HepG2 (cell line): ENCODE measurements around the gene ROM1. TPM values are rescaled to one million over a fixed set of nuclear protein-coding genes. Genes with fewer than 3 reads are reported as not detected.

ENCODE experiments used
- BRCA1 ChIP-seq: sonication (generic); formaldehyde crosslinking; IDR thresholded peaks from 2 replicates; pipeline ENCODE4 v1.4.0; 2020; ENCODE audit warnings: missing genetic modification reagents
- CHCHD3 ChIP-seq: sonication (generic); formaldehyde crosslinking; IDR thresholded peaks from 2 replicates; pipeline ENCODE4 v1.8.0; 2022; ENCODE audit warnings: mild to moderate bottlenecking, missing genetic modification reagents, moderate library complexity
- FOXC1 ChIP-seq: sonication (generic); formaldehyde crosslinking; IDR thresholded peaks from 2 replicates; pipeline ENCODE4 v1.8.0; 2022; ENCODE audit warnings: mild to moderate bottlenecking, missing genetic modification reagents, borderline replicate concordance
- KAT8 ChIP-seq: IDR thresholded peaks from 2 replicates; pipeline ENCODE4 v1.6.1; 2016; ENCODE audit warnings: missing genetic modification reagents, missing compliant biosample characterization
- KLF12 ChIP-seq: sonication (generic); formaldehyde crosslinking; IDR thresholded peaks from 2 replicates; pipeline ENCODE4 v1.4.0; 2020; ENCODE audit warnings: missing genetic modification reagents, borderline replicate concordance
- POLR2A ChIP-seq, 2 experiments: IDR thresholded peaks; 2 replicates each; pipeline ENCODE4 v1.6.1; 2011; ENCODE audit warnings: low read depth in 2 of 2, low read length in 2 of 2, mild to moderate bottlenecking in 1 of 2, moderate library complexity in 1 of 2; ENCODE audit not compliant: insufficient read depth in 1 of 2
- XRCC5 ChIP-seq: fragments of 200-400 bp; formaldehyde crosslinking; optimal IDR thresholded peaks from 2 replicates; pipeline ENCODE3; 2017; ENCODE audit warnings: mild to moderate bottlenecking, low read length
- ZFAT ChIP-seq: sonication (generic); formaldehyde crosslinking; conservative IDR thresholded peaks from 2 replicates; pipeline ENCODE4 v1.8.1; 2023; ENCODE audit warnings: missing genetic modification reagents, inconsistent platforms
- ZMYM2 ChIP-seq: sonication (generic); formaldehyde crosslinking; IDR thresholded peaks from 2 replicates; pipeline ENCODE4 v1.8.0; 2022; ENCODE audit warnings: mild to moderate bottlenecking, missing genetic modification reagents
- ZNF335 ChIP-seq: sonication (generic); formaldehyde crosslinking; IDR thresholded peaks from 2 replicates; pipeline ENCODE4 v1.4.0; 2020; ENCODE audit warnings: missing genetic modification reagents
- ZNF343 ChIP-seq: sonication (generic); formaldehyde crosslinking; IDR thresholded peaks from 2 replicates; pipeline ENCODE4 v1.4.0; 2020; ENCODE audit warnings: mild to moderate bottlenecking, missing genetic modification reagents
- ZNF530 ChIP-seq: sonication (generic); formaldehyde crosslinking; IDR thresholded peaks from 2 replicates; pipeline ENCODE4 v1.5.0; 2020; ENCODE audit warnings: low read depth, mild to moderate bottlenecking, missing genetic modification reagents
- ZNF598 ChIP-seq: sonication (generic); formaldehyde crosslinking; IDR thresholded peaks from 2 replicates; pipeline ENCODE4 v1.5.1; 2020; ENCODE audit warnings: mild to moderate bottlenecking, missing genetic modification reagents, borderline replicate concordance
- polyA plus RNA-seq, 8 experiments: library from polyadenylated mRNA; depleted of rRNA in 3 of 8; stranded (reverse) in 7 of 8; unstranded in 1 of 8; fragments of >200 nt; fragmentation: Illumina TruSeq in 4 of 8; extraction: Trizol in 4 of 8; gene quantifications; 2 replicates each; pipeline versions ENCODE4 v1.2.1 to v1.2.3, GENCODE V29; 2011 to 2016; ENCODE audit warnings: low read depth in 4 of 8, missing spikeins in 1 of 8, mixed read lengths in 1 of 8; ENCODE audit not compliant: insufficient read depth in 1 of 8
- total RNA-seq, 5 experiments: library from RNA; depleted of rRNA; stranded (reverse); fragments of >200 nt; fragmentation: Illumina TruSeq; extraction: Trizol; gene quantifications; 2 replicates each; pipeline ENCODE4 v1.2.3, GENCODE V29; 2016; ENCODE audit warnings: low read depth in 1 of 5
- TF ChIP-seq, protein P1 (sequence below): sonication (generic); formaldehyde crosslinking; IDR thresholded peaks from 2 replicates; pipeline ENCODE4 v1.4.0; 2020; ENCODE audit warnings: missing genetic modification reagents, borderline replicate concordance
- TF ChIP-seq, protein P2 (sequence below): IDR thresholded peaks from 2 replicates; pipeline ENCODE4 v1.6.1; 2016; ENCODE audit warnings: low read depth, borderline replicate concordance
- TF ChIP-seq, protein P3 (sequence below): IDR thresholded peaks from 2 replicates; pipeline ENCODE4 v1.6.1; 2016; ENCODE audit warnings: missing compliant biosample characterization, missing genetic modification reagents, borderline replicate concordance
- TF ChIP-seq, protein P4 (sequence below): sonication (generic); formaldehyde crosslinking; IDR thresholded peaks from 2 replicates; pipeline ENCODE4 v1.5.0; 2020; ENCODE audit warnings: mild to moderate bottlenecking, low read depth, missing genetic modification reagents, borderline replicate concordance
- TF ChIP-seq, protein P5 (sequence below): sonication (generic); formaldehyde crosslinking; IDR thresholded peaks from 2 replicates; pipeline ENCODE4 v1.4.0; 2020; ENCODE audit warnings: missing genetic modification reagents
- TF ChIP-seq, protein P6 (sequence below): sonication (generic); formaldehyde crosslinking; IDR thresholded peaks from 2 replicates; pipeline ENCODE4 v1.5.0; 2020; ENCODE audit warnings: mild to moderate bottlenecking, missing genetic modification reagents

ROM1 gene
- total and polyA plus RNA-seq, 2 of the 13 experiments (the other 11 are each of a cell fraction or from before 2014, with no cell fraction given): 1.2 to 2.4 TPM

DNA sequence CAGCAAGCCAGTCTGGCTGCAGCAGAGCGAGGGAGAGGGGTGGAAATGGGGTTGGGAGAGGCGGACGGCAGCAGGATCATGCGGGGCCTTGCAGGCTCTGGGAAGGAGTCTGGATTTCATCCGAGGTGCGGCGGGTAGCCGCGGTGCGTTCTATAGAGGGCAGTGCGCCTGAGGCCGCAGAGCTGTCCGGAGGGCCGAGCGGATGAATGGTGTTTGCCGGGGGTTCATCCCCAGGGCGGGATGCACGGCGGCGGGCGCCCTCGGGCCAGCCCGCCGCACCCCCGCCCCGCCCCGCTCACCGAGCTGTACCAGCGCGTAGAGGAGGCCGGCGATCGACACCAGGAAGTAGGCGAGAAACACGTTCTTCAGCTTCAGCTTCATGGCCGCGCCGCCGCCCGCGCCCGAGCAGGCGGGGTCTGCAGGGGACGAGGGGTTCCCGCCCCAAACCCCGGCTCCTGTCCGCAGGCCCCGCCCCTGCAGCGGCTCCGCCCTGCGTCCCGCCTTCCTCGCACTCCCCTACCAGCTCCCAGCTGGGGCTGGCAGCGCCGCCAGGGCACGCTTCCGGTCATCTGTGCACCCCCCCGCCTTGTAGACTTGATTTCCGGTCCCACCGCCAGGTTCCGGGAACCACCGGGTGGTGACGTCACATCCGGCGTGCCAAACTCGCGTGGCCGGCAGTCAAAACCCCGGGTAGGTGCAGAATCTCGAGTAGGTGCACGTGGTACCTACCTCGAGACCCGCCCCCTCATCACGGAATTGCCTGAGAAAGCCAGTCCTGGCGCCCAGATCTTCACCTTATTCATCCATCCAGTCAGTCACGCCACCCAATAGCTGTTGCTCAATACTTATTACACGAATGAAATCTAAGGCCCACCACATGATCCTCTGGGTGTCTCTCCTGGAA, 8.8 kb downstream of the ROM1 start, which contains the start of gene B3GAT3 (continued):
- TF ChIP-seq, protein P1, sequence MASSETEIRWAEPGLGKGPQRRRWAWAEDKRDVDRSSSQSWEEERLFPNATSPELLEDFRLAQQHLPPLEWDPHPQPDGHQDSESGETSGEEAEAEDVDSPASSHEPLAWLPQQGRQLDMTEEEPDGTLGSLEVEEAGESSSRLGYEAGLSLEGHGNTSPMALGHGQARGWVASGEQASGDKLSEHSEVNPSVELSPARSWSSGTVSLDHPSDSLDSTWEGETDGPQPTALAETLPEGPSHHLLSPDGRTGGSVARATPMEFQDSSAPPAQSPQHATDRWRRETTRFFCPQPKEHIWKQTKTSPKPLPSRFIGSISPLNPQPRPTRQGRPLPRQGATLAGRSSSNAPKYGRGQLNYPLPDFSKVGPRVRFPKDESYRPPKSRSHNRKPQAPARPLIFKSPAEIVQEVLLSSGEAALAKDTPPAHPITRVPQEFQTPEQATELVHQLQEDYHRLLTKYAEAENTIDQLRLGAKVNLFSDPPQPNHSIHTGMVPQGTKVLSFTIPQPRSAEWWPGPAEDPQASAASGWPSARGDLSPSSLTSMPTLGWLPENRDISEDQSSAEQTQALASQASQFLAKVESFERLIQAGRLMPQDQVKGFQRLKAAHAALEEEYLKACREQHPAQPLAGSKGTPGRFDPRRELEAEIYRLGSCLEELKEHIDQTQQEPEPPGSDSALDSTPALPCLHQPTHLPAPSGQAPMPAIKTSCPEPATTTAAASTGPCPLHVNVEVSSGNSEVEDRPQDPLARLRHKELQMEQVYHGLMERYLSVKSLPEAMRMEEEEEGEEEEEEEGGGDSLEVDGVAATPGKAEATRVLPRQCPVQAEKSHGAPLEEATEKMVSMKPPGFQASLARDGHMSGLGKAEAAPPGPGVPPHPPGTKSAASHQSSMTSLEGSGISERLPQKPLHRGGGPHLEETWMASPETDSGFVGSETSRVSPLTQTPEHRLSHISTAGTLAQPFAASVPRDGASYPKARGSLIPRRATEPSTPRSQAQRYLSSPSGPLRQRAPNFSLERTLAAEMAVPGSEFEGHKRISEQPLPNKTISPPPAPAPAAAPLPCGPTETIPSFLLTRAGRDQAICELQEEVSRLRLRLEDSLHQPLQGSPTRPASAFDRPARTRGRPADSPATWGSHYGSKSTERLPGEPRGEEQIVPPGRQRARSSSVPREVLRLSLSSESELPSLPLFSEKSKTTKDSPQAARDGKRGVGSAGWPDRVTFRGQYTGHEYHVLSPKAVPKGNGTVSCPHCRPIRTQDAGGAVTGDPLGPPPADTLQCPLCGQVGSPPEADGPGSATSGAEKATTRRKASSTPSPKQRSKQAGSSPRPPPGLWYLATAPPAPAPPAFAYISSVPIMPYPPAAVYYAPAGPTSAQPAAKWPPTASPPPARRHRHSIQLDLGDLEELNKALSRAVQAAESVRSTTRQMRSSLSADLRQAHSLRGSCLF (CRISPR knock-in tag): no peak
- TF ChIP-seq, protein P2, sequence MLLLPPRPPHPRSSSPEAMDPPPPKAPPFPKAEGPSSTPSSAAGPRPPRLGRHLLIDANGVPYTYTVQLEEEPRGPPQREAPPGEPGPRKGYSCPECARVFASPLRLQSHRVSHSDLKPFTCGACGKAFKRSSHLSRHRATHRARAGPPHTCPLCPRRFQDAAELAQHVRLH (CRISPR knock-in tag): peak; percentile 90
- TF ChIP-seq ZNF598 (CRISPR knock-in tag) (peak; percentile 84; the same call in 1 of the 2 replicates), XRCC5 (peak; percentile 54), ZNF335 (CRISPR knock-in tag) (0 out of 2 replicates have a peak, but pooled peaks have one; percentile 45), KAT8 (CRISPR knock-in tag) (peak; percentile 97), CHCHD3 (CRISPR knock-in tag) (no peak), FOXC1 (CRISPR knock-in tag) (peak; percentile 96), ZNF343 (CRISPR knock-in tag) (no peak), BRCA1 (CRISPR knock-in tag) (no peak), ZNF530 (CRISPR knock-in tag) (no peak), ZMYM2 (no peak; the same call in 1 of the 2 replicates), KLF12 (CRISPR knock-in tag) (peak; percentile 76; the same call in 1 of the 2 replicates), ZFAT (CRISPR knock-in tag) (no peak), POLR2A (IDR thresholded peaks at IDR 0.05; ENCODE audit: insufficient read depth in 1 of 2, low read depth in 2 of 2, low read length in 2 of 2) (peak; percentile 42 to 89)
- TF ChIP-seq, protein P3, sequence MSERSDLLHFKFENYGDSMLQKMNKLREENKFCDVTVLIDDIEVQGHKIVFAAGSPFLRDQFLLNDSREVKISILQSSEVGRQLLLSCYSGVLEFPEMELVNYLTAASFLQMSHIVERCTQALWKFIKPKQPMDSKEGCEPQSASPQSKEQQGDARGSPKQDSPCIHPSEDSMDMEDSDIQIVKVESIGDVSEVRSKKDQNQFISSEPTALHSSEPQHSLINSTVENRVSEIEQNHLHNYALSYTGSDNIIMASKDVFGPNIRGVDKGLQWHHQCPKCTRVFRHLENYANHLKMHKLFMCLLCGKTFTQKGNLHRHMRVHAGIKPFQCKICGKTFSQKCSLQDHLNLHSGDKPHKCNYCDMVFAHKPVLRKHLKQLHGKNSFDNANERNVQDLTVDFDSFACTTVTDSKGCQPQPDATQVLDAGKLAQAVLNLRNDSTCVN (CRISPR knock-in tag): peak; percentile 59; the same call in 1 of the 2 replicates
- TF ChIP-seq, protein P4, sequence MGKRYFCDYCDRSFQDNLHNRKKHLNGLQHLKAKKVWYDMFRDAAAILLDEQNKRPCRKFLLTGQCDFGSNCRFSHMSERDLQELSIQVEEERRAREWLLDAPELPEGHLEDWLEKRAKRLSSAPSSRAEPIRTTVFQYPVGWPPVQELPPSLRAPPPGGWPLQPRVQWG (CRISPR knock-in tag): no peak
- TF ChIP-seq, protein P5, sequence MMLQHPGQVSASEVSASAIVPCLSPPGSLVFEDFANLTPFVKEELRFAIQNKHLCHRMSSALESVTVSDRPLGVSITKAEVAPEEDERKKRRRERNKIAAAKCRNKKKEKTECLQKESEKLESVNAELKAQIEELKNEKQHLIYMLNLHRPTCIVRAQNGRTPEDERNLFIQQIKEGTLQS (CRISPR knock-in tag): peak; percentile 83
- TF ChIP-seq, protein P6, sequence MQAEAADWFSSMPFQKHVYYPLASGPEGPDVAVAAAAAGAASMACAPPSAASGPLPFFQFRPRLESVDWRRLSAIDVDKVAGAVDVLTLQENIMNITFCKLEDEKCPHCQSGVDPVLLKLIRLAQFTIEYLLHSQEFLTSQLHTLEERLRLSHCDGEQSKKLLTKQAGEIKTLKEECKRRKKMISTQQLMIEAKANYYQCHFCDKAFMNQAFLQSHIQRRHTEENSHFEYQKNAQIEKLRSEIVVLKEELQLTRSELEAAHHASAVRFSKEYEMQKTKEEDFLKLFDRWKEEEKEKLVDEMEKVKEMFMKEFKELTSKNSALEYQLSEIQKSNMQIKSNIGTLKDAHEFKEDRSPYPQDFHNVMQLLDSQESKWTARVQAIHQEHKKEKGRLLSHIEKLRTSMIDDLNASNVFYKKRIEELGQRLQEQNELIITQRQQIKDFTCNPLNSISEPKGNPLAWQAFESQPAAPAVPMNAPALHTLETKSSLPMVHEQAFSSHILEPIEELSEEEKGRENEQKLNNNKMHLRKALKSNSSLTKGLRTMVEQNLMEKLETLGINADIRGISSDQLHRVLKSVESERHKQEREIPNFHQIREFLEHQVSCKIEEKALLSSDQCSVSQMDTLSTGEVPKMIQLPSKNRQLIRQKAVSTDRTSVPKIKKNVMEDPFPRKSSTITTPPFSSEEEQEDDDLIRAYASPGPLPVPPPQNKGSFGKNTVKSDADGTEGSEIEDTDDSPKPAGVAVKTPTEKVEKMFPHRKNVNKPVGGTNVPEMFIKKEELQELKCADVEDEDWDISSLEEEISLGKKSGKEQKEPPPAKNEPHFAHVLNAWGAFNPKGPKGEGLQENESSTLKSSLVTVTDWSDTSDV: no peak
